GM23338 (cell line): ENCODE data around the gene ROR1. TPM values are rescaled to one million over a fixed set of nuclear protein-coding genes. Genes with fewer than 3 reads are reported as not detected.

Source experiments
- ATAC-seq: fragments of 200-7000 bp; cut with Tn5 transposase; 3 replicates; pipeline ENCODE4 v1.9.1; 2020
- DNase-seq: peaks from one replicate; pipeline ENCODE4 v3.0.0-alpha.2; 2015; ENCODE audit warnings: low spot score
- H2AFZ ChIP-seq: fragments of 200-600 bp; sonication (generic); 2 replicates; pipeline ENCODE4 v1.8.0; 2016; ENCODE audit warnings: antibody characterized with exemption, mild to moderate bottlenecking, moderate library complexity
- H3F3A ChIP-seq: fragments of 200-600 bp; sonication (generic); replicated peaks from 2 replicates; pipeline ENCODE4 v1.8.0; 2017; ENCODE audit warnings: antibody characterized with exemption, mixed run types, low read depth
- H3K27ac ChIP-seq: fragments of 200-600 bp; sonication (generic); 2 replicates; pipeline ENCODE4 v1.6.1; 2016; ENCODE audit warnings: low read depth
- H3K27me3 ChIP-seq: fragments of 200-600 bp; sonication (generic); 2 replicates; pipeline ENCODE4 v1.8.0; 2016; ENCODE audit warnings: mild to moderate bottlenecking, mixed run types, moderate library complexity; ENCODE audit not compliant: insufficient read depth
- H3K36me3 ChIP-seq: fragments of 200-600 bp; sonication (generic); 2 replicates; pipeline ENCODE4 v1.8.0; 2016; ENCODE audit warnings: mild to moderate bottlenecking; ENCODE audit not compliant: insufficient read depth
- H3K4me1 ChIP-seq: fragments of 200-600 bp; sonication (generic); 2 replicates; pipeline ENCODE4 v1.8.0; 2016; ENCODE audit warnings: mild to moderate bottlenecking, moderate library complexity; ENCODE audit not compliant: insufficient read depth
- H3K4me2 ChIP-seq: fragments of 200-600 bp; sonication (generic); 2 replicates; pipeline ENCODE4 v1.7.1; 2017; ENCODE audit warnings: mixed run types
- H3K4me3 ChIP-seq: fragments of 200-600 bp; sonication (generic); 2 replicates; pipeline ENCODE4 v1.6.1; 2016; ENCODE audit warnings: mixed run types
- H3K79me2 ChIP-seq: fragments of 200-600 bp; sonication (generic); replicated peaks from 2 replicates; pipeline ENCODE4 v1.8.0; 2017; ENCODE audit warnings: mild to moderate bottlenecking; ENCODE audit not compliant: insufficient read depth
- H3K9me2 ChIP-seq: fragments of 200-600 bp; sonication (generic); 2 replicates; pipeline ENCODE4 v1.8.0; 2017; ENCODE audit not compliant: insufficient read depth
- H4K20me1 ChIP-seq: fragments of 200-600 bp; sonication (generic); replicated peaks from 2 replicates; pipeline ENCODE4 v1.8.0; 2017; ENCODE audit warnings: mild to moderate bottlenecking; ENCODE audit not compliant: insufficient read depth
- H3K27ac Mint-ChIP-seq: 2 replicates; pipeline ENCODE4 v1.8.0; 2020; ENCODE audit warnings: inconsistent platforms, mild to moderate bottlenecking, moderate library complexity, mixed read lengths
- H3K27me3 Mint-ChIP-seq: 3 replicates; pipeline ENCODE4 v1.8.0; 2022; ENCODE audit warnings: low read depth, mild to moderate bottlenecking, moderate library complexity, mixed read lengths, inconsistent platforms; ENCODE audit not compliant: insufficient read depth, poor library complexity
- H3K36me3 Mint-ChIP-seq: 3 replicates; pipeline ENCODE4 v1.8.0; 2021; ENCODE audit warnings: low read depth, mild to moderate bottlenecking, inconsistent platforms, moderate library complexity, mixed read lengths
- H3K4me1 Mint-ChIP-seq: 3 replicates; pipeline ENCODE4 v1.8.0; 2020; ENCODE audit warnings: mild to moderate bottlenecking, inconsistent platforms, mixed read lengths
- H3K4me3 Mint-ChIP-seq: 3 replicates; pipeline ENCODE4 v1.8.0; 2021; ENCODE audit warnings: moderate library complexity, mild to moderate bottlenecking, inconsistent platforms, mixed read lengths
- H3K9me3 Mint-ChIP-seq: 3 replicates; pipeline ENCODE4 v1.8.0; 2020; ENCODE audit warnings: moderate library complexity, mild to moderate bottlenecking, inconsistent platforms, mixed read lengths
- CREB1 ChIP-seq: fragments of 250-450 bp; sonication (Bioruptor Pico); IDR thresholded peaks from 2 replicates; pipeline ENCODE4 v1.5.0; 2020; ENCODE audit warnings: low read depth, mild to moderate bottlenecking, moderate library complexity
- CTCF ChIP-seq, 2 experiments: fragments of 200-600 bp in 1 of 2; sonication (generic) in 1 of 2; conservative IDR thresholded peaks; 2 replicates each; pipeline versions ENCODE4 v1.5.1 to v1.6.1; 2016 to 2017; ENCODE audit warnings: antibody characterized with exemption in 2 of 2, low read depth in 2 of 2, mild to moderate bottlenecking in 2 of 2, moderate library complexity in 1 of 2
- EZH2phosphoT487 ChIP-seq: fragments of 200-600 bp; sonication (generic); IDR thresholded peaks from one replicate; pipeline ENCODE4 v1.8.1; 2018; ENCODE audit warnings: antibody characterized with exemption; ENCODE audit not compliant: unreplicated experiment
- JUNB ChIP-seq: IDR thresholded peaks from one replicate; pipeline ENCODE4 v1.6.1; 2016; ENCODE audit warnings: antibody characterized with exemption; ENCODE audit not compliant: unreplicated experiment
- NANOG ChIP-seq: IDR thresholded peaks from 2 replicates; pipeline ENCODE4 v1.6.1; 2016; ENCODE audit warnings: antibody characterized with exemption, borderline replicate concordance
- POLR2AphosphoS5 ChIP-seq: IDR thresholded peaks from 2 replicates; pipeline ENCODE4 v1.6.1; 2016; ENCODE audit warnings: antibody characterized with exemption, low read depth
- REST ChIP-seq: IDR thresholded peaks from one replicate; pipeline ENCODE4 v1.6.1; 2018; ENCODE audit warnings: antibody characterized with exemption; ENCODE audit not compliant: unreplicated experiment
- ZNF331 ChIP-seq: fragments of 250-450 bp; sonication (Bioruptor Pico); IDR thresholded peaks from 2 replicates; pipeline ENCODE4 v1.5.0; 2020; ENCODE audit warnings: low read depth, mild to moderate bottlenecking, moderate library complexity
- polyA plus RNA-seq: library from polyadenylated mRNA; unstranded; fragments of >200 nt; fragmentation: Nextera tagmentation; extraction: Ambion mirVana; gene quantifications from 2 replicates; pipeline ENCODE4 v1.2.1, GENCODE V29; 2016
- total RNA-seq: library from RNA; depleted of rRNA; stranded (reverse); fragments of >200 nt; shearing (Covaris generic); gene quantifications from 2 replicates; pipeline ENCODE4 v1.2.3, GENCODE V29; 2014
- TF ChIP-seq, protein P1 (sequence below): fragments of 250-450 bp; sonication (Bioruptor Pico); IDR thresholded peaks from 2 replicates; pipeline ENCODE4 v1.5.0; 2020; ENCODE audit warnings: mild to moderate bottlenecking, moderate library complexity

The ROR1 gene
- total and polyA plus RNA-seq, 2 experiments from 2014 or later = 59.7 to 96.0 TPM

DNA sequence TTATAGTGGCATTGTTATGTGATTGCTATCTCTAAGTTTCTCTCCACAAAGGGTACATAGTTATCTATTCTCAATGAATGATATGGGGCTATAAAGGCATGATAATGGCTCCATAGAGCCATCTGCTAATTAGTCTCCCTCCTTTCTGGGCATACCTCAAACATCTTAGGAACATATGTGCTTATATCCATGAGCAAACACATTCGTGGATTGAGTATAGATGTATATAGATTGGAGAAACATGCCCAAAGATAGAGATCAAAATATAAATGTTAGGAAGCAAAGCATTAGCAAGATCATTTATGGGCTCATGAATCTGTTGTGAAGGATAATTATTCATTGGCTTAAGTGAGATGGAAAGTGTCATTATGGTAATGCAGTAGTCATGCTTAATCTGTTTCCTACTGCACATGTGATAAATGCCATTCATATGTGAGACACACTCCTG, 273.8 kb downstream of the ROR1 start (continued):
- TF ChIP-seq REST = no peak

DNA sequence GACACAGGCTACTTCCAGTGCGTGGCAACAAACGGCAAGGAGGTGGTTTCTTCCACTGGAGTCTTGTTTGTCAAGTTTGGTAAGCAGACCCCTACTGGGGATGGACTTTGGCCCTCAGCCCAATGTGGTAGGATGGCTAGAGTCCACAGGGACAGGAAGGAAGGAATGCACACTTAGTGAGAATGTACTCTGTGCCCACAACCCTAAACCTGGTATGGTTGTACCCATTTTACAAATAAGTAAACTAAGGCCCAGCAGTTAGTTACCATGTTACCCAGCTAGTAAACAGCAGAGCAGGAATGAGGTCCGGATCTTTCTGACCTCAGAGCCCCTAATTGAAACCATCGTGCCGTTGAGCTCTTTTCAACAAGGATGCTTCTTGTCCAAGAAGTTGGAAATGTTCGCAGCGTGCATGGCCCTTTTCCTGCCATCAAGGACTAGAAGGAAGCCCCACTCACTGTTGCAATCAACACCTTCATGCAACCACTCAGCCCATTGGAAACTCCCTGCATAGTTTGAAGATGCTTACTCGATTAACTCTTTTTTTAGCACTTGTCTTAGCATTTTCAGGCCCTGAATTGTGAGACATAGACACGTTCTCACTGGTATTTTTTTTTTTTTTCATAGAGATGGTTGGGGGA, 276.2 kb downstream of the ROR1 start:
- DNase-seq (no peak), ATAC-seq (no peak)
- Mint-ChIP-seq H3K27me3 (peaks cover 3% of the 10 kb centered on the region), H3K4me1 (peaks cover 25% of the 10 kb centered on the region; the same call in 2 of the 3 replicates), H3K4me3 (no peak overlapping the region), H3K27ac (peak overlapping the region; percentile 20; the same call in 1 of the 2 replicates), H3K9me3 (no peaks in the 10 kb centered on the region), H3K36me3 (peaks cover 22% of the 10 kb centered on the region)
- no peaks in the 10 kb centered on the region for H3F3A ChIP-seq
- 0 out of 2 replicates have a peak, but pooled peaks cover 3% of the 10 kb centered on the region for H4K20me1 ChIP-seq
- peaks cover 16% of the 10 kb centered on the region for H3K4me1 ChIP-seq
- H3K79me2 ChIP-seq = peaks cover 18% of the 10 kb centered on the region; the same call in 1 of the 2 replicates
- no peak overlapping the region for H3K27ac ChIP-seq
- H3K36me3 ChIP-seq = no peaks in the 10 kb centered on the region
- no peaks in the 10 kb centered on the region for H3K27me3 ChIP-seq
- no peak overlapping the region for H3K4me2 ChIP-seq
- H3K4me3 ChIP-seq = no peak overlapping the region
- H3K9me2 ChIP-seq = no peaks in the 10 kb centered on the region
- H2AFZ ChIP-seq = no peak overlapping the region
- TF ChIP-seq EZH2phosphoT487 (no peak), ZNF331 (CRISPR knock-in tag) (no peak), JUNB (no peak), POLR2AphosphoS5 (no peak), CREB1 (CRISPR knock-in tag) (no peak), CTCF (conservative IDR thresholded peaks at IDR 0.05; ENCODE audit: low read depth in 2 of 2) (no peak), REST (no peak), NANOG (no peak)
- TF ChIP-seq, protein P1, sequence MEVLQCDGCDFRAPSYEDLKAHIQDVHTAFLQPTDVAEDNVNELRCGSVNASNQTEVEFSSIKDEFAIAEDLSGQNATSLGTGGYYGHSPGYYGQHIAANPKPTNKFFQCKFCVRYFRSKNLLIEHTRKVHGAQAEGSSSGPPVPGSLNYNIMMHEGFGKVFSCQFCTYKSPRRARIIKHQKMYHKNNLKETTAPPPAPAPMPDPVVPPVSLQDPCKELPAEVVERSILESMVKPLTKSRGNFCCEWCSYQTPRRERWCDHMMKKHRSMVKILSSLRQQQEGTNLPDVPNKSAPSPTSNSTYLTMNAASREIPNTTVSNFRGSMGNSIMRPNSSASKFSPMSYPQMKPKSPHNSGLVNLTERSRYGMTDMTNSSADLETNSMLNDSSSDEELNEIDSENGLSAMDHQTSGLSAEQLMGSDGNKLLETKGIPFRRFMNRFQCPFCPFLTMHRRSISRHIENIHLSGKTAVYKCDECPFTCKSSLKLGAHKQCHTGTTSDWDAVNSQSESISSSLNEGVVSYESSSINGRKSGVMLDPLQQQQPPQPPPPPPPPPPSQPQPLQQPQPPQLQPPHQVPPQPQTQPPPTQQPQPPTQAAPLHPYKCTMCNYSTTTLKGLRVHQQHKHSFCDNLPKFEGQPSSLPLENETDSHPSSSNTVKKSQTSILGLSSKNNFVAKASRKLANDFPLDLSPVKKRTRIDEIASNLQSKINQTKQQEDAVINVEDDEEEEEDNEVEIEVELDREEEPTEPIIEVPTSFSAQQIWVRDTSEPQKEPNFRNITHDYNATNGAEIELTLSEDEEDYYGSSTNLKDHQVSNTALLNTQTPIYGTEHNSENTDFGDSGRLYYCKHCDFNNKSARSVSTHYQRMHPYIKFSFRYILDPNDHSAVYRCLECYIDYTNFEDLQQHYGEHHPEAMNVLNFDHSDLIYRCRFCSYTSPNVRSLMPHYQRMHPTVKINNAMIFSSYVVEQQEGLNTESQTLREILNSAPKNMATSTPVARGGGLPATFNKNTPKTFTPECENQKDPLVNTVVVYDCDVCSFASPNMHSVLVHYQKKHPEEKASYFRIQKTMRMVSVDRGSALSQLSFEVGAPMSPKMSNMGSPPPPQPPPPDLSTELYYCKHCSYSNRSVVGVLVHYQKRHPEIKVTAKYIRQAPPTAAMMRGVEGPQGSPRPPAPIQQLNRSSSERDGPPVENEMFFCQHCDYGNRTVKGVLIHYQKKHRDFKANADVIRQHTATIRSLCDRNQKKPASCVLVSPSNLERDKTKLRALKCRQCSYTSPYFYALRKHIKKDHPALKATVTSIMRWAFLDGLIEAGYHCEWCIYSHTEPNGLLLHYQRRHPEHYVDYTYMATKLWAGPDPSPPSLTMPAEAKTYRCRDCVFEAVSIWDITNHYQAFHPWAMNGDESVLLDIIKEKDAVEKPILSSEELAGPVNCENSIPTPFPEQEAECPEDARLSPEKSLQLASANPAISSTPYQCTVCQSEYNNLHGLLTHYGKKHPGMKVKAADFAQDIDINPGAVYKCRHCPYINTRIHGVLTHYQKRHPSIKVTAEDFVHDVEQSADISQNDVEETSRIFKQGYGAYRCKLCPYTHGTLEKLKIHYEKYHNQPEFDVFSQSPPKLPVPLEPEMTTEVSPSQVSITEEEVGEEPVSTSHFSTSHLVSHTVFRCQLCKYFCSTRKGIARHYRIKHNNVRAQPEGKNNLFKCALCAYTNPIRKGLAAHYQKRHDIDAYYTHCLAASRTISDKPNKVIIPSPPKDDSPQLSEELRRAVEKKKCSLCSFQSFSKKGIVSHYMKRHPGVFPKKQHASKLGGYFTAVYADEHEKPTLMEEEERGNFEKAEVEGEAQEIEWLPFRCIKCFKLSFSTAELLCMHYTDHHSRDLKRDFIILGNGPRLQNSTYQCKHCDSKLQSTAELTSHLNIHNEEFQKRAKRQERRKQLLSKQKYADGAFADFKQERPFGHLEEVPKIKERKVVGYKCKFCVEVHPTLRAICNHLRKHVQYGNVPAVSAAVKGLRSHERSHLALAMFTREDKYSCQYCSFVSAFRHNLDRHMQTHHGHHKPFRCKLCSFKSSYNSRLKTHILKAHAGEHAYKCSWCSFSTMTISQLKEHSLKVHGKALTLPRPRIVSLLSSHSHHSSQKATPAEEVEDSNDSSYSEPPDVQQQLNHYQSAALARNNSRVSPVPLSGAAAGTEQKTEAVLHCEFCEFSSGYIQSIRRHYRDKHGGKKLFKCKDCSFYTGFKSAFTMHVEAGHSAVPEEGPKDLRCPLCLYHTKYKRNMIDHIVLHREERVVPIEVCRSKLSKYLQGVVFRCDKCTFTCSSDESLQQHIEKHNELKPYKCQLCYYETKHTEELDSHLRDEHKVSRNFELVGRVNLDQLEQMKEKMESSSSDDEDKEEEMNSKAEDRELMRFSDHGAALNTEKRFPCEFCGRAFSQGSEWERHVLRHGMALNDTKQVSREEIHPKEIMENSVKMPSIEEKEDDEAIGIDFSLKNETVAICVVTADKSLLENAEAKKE (CRISPR knock-in tag) = no peak
